ENCODE measurements around the gene GRID2. TPM values are rescaled to one million over a fixed set of nuclear protein-coding genes. Genes with fewer than 3 reads are reported as not detected.

GRID2 gene
- polyA plus RNA-seq, 1 of the 3 experiments (the other 2 are of a cell fraction): not detected

GRCh38 chr4:92992758-92993157, 689.0 kb downstream of the GRID2 start:
- ChIA-PET POLR2A (no interaction called here), CTCF (no interaction called here)
- Histone ChIP-seq H2AFZ (ENCODE audit: low read depth) (no peak overlapping the region), H3K4me1 (ENCODE audit: control insufficient read depth in 1 of 2, insufficient read depth in 2 of 2, low read depth in 1 of 2, low read length in 1 of 2) (peaks cover 0 to 2% of the 10 kb centered on the region in 2 experiments; a peak in 1 of 4 replicates), H3K27ac (ENCODE audit: low read depth in 2 of 2, low read length in 1 of 2) (no peak overlapping the region), H3K9me3 (no peaks in the 10 kb centered on the region; the same call in 1 of the 2 replicates), H3K9ac (no peak overlapping the region), H3K9me2 (no peaks in the 10 kb centered on the region), H3F3A (replicated peaks; ENCODE audit: insufficient read depth) (no peaks in the 10 kb centered on the region), H3K4me3 (ENCODE audit: low read depth in 2 of 2, low read length in 1 of 2) (no peak overlapping the region), H3K79me2 (ENCODE audit: insufficient read depth) (no peaks in the 10 kb centered on the region), H3K36me3 (replicated peaks in 1 of 2; ENCODE audit: control insufficient read depth in 1 of 2, insufficient read depth in 2 of 2, low read length in 1 of 2) (no peaks in the 10 kb centered on the region), H3K4me2 (no peak overlapping the region), H4K20me1 (ENCODE audit: insufficient read depth) (no peaks in the 10 kb centered on the region), H3K27me3 (ENCODE audit: insufficient read depth) (no peaks in the 10 kb centered on the region)
- TF ChIP-seq RXRA (IDR thresholded peaks at IDR 0.05; ENCODE audit: borderline replicate concordance, low read depth) (no peak), JUND (IDR thresholded peaks at IDR 0.05) (no peak), YY1 (IDR thresholded peaks at IDR 0.05; ENCODE audit: low read depth) (no peak), FOXJ3 (CRISPR knock-in tag; IDR thresholded peaks at IDR 0.05) (no peak), CHD2 (IDR thresholded peaks at IDR 0.05; ENCODE audit: low read length, partially characterized antibody) (no peak), CTCF (IDR thresholded peaks at IDR 0.05) (no peak), GATA2 (CRISPR knock-in tag; IDR thresholded peaks at IDR 0.05) (no peak), RAD21 (IDR thresholded peaks at IDR 0.05; ENCODE audit: low read length) (no peak), EP300 (IDR thresholded peaks at IDR 0.05; ENCODE audit: borderline replicate concordance in 1 of 2, low read depth in 1 of 2, low read length in 1 of 2) (no peak), MEF2A (IDR thresholded peaks at IDR 0.05; ENCODE audit: borderline replicate concordance, low read depth) (no peak), TAF1 (IDR thresholded peaks at IDR 0.05; ENCODE audit: borderline replicate concordance, low read depth, low read length) (no peak), SIN3A (IDR thresholded peaks at IDR 0.05; ENCODE audit: borderline replicate concordance, low read depth, low read length) (no peak), RCOR1 (IDR thresholded peaks at IDR 0.05; ENCODE audit: low read length) (no peak), FOXM1 (IDR thresholded peaks at IDR 0.05; ENCODE audit: low read depth) (no peak), EZH2phosphoT487 (IDR thresholded peaks at IDR 0.05; ENCODE audit: borderline replicate concordance, low read depth) (no peak), FOSL2 (IDR thresholded peaks at IDR 0.05; ENCODE audit: borderline replicate concordance, low read depth) (no peak), ZBTB33 (IDR thresholded peaks at IDR 0.05; ENCODE audit: borderline replicate concordance, low read depth) (no peak)
- TF ChIP-seq, protein P1, sequence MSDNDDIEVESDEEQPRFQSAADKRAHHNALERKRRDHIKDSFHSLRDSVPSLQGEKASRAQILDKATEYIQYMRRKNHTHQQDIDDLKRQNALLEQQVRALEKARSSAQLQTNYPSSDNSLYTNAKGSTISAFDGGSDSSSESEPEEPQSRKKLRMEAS (IDR thresholded peaks at IDR 0.05; ENCODE audit: low read depth): no peak
- 47% methylated on average over 4 of the region's 4 CpGs for WGBS (ENCODE audit: low lambda C conversion rate)
- DNase-seq: no peak

All from SK-N-SH (cell line).